ENCODE results near the gene NABP2. TPM values are rescaled to one million over a fixed set of nuclear protein-coding genes. Genes with fewer than 3 reads are reported as not detected.

The NABP2 gene
- total RNA-seq, 4 donors from 2014 or later: 29.6 to 75.0 (median 42.8) TPM

DNA sequence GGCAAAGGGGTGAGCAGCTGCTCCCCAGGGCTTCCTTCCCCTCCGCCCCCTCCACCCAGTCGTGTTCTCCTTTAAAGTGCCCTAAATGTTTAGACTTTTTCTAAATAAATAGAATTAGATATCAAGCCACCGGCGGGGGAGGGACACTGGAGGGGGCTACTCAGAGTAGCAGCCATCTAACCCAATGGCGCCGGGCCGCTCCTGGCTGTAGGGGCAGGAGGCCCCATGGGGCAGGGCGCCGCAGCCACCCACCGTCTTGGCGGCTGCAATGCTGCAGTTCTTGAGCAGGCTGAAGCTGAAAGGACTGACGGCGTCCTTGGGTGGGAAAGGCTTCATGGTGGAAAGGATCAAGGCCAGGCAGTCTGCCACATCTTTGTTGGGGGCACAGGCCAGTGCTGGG lies 18.8 kb downstream of the NABP2 start:
- DNase-seq: no peak

GRCh38 chr12:56243731-56244181 lies 19.6 kb downstream of the NABP2 start:
- intact Hi-C loops (cut with DNase I; ENCODE audit: low total_unique reads) (no loop called here), in situ Hi-C loops (cut with MboI; ENCODE audit: low sequenced_read_pairs in 4 of 4) (no loop called here)
- Histone ChIP-seq H3K9me3 (no peaks in the 10 kb centered on the region), H3K36me3 (peaks cover 0 to 97% of the 10 kb centered on the region in 2 donors), H3K4me3 (no peak overlapping the region), H3K27me3 (no peaks in the 10 kb centered on the region), H3K27ac (peak overlapping the region in 1 of 4 donors; percentile 38), H3K4me1 (no peaks in the 10 kb centered on the region)
- ATAC-seq (no peak), DNase-seq (no peak)
- TF ChIP-seq POLR2A (IDR thresholded peaks at IDR 0.05) (no peak), CTCF (IDR thresholded peaks at IDR 0.05 in 4 of 5, conservative IDR thresholded peaks at IDR 0.05 in 1 of 5) (no peak)

More for the DNA sequence above, 18.8 kb downstream of the NABP2 start:
- H3K4me1 ChIP-seq: no peaks in the 10 kb centered on the region
- intact Hi-C loops (cut with DNase I; ENCODE audit: low total_unique reads): no loop called here
- H3K36me3 ChIP-seq: peaks cover 0 to 89% of the 10 kb centered on the region in 2 donors
- TF ChIP-seq CTCF (IDR thresholded peaks at IDR 0.05 in 4 of 5, conservative IDR thresholded peaks at IDR 0.05 in 1 of 5) (no peak), POLR2A (IDR thresholded peaks at IDR 0.05) (no peak)
- peak overlapping the region in 1 of 4 donors; percentile 38 for H3K27ac ChIP-seq
- ATAC-seq: no peak
- H3K27me3 ChIP-seq: no peaks in the 10 kb centered on the region
- H3K9me3 ChIP-seq: no peaks in the 10 kb centered on the region
- in situ Hi-C loops (cut with MboI; ENCODE audit: low sequenced_read_pairs in 4 of 4): no loop called here
- no peak overlapping the region for H3K4me3 ChIP-seq

DNA sequence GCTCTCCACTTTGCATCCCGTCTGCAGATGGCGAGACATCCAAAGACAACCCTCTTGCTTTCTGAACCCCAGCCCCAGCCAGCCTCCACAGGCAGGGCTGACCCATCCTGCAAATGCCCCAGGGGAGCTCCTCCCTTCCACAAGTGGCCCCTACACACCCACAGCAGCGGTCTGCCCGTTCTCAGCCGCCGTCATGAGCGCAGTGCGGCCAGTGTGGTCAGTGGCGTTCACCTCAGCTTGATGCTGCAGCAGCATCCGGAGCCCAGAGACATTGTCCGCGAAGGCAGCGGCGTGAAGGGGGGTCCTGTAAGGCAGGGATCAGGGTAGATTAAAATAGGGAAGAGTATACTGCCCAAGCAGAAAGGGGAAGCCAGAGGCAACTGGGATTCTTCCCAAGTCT lies 20.4 kb downstream of the NABP2 start:
- DNase-seq (no peak), ATAC-seq (no peak)
- H3K9me3 ChIP-seq: no peaks in the 10 kb centered on the region
- no peak overlapping the region for H3K4me3 ChIP-seq
- H3K4me1 ChIP-seq: no peaks in the 10 kb centered on the region
- TF ChIP-seq POLR2A (IDR thresholded peaks at IDR 0.05) (no peak), CTCF (IDR thresholded peaks at IDR 0.05 in 4 of 5, conservative IDR thresholded peaks at IDR 0.05 in 1 of 5) (no peak)
- in situ Hi-C loops (cut with MboI; ENCODE audit: low sequenced_read_pairs in 4 of 4): no loop called here
- no peaks in the 10 kb centered on the region for H3K27me3 ChIP-seq
- H3K27ac ChIP-seq: no peak overlapping the region
- intact Hi-C loops (cut with DNase I; ENCODE audit: low total_unique reads): no loop called here
- peaks cover 0 to 100% of the 10 kb centered on the region in 2 donors for H3K36me3 ChIP-seq

DNA sequence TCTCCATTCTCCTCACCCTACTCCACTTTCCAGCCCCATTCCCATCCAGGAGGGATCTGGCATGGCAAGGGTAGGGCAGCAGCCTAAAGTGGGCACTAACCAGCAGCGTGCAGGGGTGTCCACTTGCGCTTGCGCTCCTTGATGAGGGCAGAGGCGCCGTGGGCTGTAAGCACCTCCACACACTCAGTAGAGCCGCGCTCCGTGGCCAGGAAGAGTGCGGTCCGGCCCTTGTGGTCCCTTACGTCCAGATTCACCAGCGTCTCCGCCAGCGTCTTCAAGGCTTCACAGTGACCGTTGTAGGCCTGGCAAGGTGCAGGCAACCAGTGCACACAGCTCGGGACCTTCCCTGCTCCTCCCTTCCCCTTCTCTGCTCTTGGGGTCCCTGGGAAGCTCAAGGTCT lies 23.8 kb downstream of the NABP2 start:
- H3K36me3 ChIP-seq: peaks cover 0 to 100% of the 10 kb centered on the region in 2 donors
- no peak overlapping the region for H3K4me3 ChIP-seq
- in situ Hi-C loops (cut with MboI; ENCODE audit: low sequenced_read_pairs in 4 of 4) (no loop called here), intact Hi-C loops (cut with DNase I; ENCODE audit: low total_unique reads) (no loop called here)
- DNase-seq (no peak), ATAC-seq (no peak)
- no peaks in the 10 kb centered on the region for H3K4me1 ChIP-seq
- H3K27me3 ChIP-seq: no peaks in the 10 kb centered on the region
- H3K9me3 ChIP-seq: no peaks in the 10 kb centered on the region
- TF ChIP-seq POLR2A (IDR thresholded peaks at IDR 0.05) (no peak), CTCF (IDR thresholded peaks at IDR 0.05 in 4 of 5, conservative IDR thresholded peaks at IDR 0.05 in 1 of 5) (no peak)
- no peak overlapping the region for H3K27ac ChIP-seq

DNA sequence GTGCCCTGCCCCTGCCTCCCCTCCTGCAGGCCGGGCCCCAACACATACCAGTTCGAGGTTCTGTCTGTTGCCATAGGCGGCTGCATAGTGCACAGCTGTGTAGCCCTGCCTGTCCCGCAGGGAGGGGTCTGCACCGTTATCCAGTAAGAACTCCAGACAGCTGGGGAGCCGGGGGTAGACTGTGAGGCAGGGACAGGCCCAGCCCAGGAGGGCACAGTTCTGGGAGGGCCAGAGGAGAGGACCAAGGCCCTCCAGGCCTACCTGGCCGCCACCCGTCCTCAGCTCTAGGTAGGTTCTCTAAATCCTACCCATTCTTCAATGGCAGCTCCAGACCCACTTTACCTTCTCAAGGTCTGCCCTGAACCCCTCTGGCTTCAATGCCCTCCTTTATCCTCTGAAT lies 24.6 kb downstream of the NABP2 start:
- in situ Hi-C loops (cut with MboI; ENCODE audit: low sequenced_read_pairs in 4 of 4): no loop called here
- Histone ChIP-seq H3K4me3 (no peak overlapping the region), H3K36me3 (peaks cover 0 to 100% of the 10 kb centered on the region in 2 donors), H3K27ac (no peak overlapping the region), H3K9me3 (no peaks in the 10 kb centered on the region), H3K27me3 (no peaks in the 10 kb centered on the region), H3K4me1 (no peaks in the 10 kb centered on the region)
- intact Hi-C loops (cut with DNase I; ENCODE audit: low total_unique reads): no loop called here
- TF ChIP-seq POLR2A (IDR thresholded peaks at IDR 0.05) (no peak), CTCF (IDR thresholded peaks at IDR 0.05 in 4 of 5, conservative IDR thresholded peaks at IDR 0.05 in 1 of 5) (no peak)
- ATAC-seq (no peak), DNase-seq (no peak)

Measured in gastrocnemius medialis (tissue), 4 donors.